Gastroesophageal sphincter (tissue), 4 donors: ENCODE results near the gene GNAI3. TPM values are rescaled to one million over a fixed set of nuclear protein-coding genes. Genes with fewer than 3 reads are reported as not detected.

ENCODE experiments used
- ATAC-seq: fragments of 150-250 bp; one replicate; pipeline ENCODE4 v1.9.1; 2016; ENCODE audit warnings: mild to moderate bottlenecking, moderate library complexity
- H3K27ac ChIP-seq, 4 donors: fragments of 200-600 bp; sonication (generic) in 3 of 4; 1 replicate in 3 of 4; 2 replicates in 1 of 4; pipeline ENCODE4 v1.5.1; 2016 to 2019
- H3K27me3 ChIP-seq: fragments of 200-600 bp; sonication (generic); one replicate; pipeline ENCODE4 v1.5.1; 2019
- H3K36me3 ChIP-seq, 2 donors: fragments of 200-600 bp; sonication (generic); one replicate each; pipeline ENCODE4 v1.5.1; 2019; ENCODE audit warnings: control low read depth in 1 of 2
- H3K4me1 ChIP-seq, 3 donors: fragments of 200-600 bp; sonication (generic); 1 replicate in 2 of 3; 2 replicates in 1 of 3; pipeline ENCODE4 v1.5.1; 2016 to 2019; ENCODE audit warnings: control low read depth in 2 of 3
- H3K4me3 ChIP-seq, 2 donors: fragments of 200-600 bp; sonication (generic); one replicate each; pipeline ENCODE4 v1.5.1; 2019; ENCODE audit warnings: mild to moderate bottlenecking in 1 of 2, moderate library complexity in 1 of 2
- H3K9me3 ChIP-seq, 3 donors: fragments of 200-600 bp; sonication (generic); one replicate each; pipeline ENCODE4 v1.5.1; 2017 to 2019; ENCODE audit warnings: control low read depth in 2 of 3
- EP300 ChIP-seq: sonication (generic); formaldehyde crosslinking; IDR thresholded peaks from one replicate; pipeline ENCODE4 v1.6.1; 2017; ENCODE audit warnings: antibody characterized with exemption, mild to moderate bottlenecking
- POLR2A ChIP-seq, 2 donors: fragments of 450-650 bp; IDR thresholded peaks; one replicate each; pipeline ENCODE4 v1.6.1; 2017; ENCODE audit warnings: antibody characterized with exemption in 2 of 2, mild to moderate bottlenecking in 2 of 2, moderate library complexity in 1 of 2
- POLR2AphosphoS5 ChIP-seq: sonication (generic); formaldehyde crosslinking; IDR thresholded peaks from one replicate; pipeline ENCODE4 v1.6.1; 2017; ENCODE audit warnings: antibody characterized with exemption
- WGBS, 2 donors: methylation state at CpG; one replicate each; pipeline ENCODE4 v1.1.5; 2018; ENCODE audit warnings: low coverage in 1 of 2; 5-methylcytosine and 5-hydroxymethylcytosine counted together
- total RNA-seq, 4 donors: library from RNA; depleted of rRNA; stranded (reverse); fragments of >200 nt; gene quantifications; one replicate each; pipeline ENCODE4 v1.1.0, GENCODE V29; 2016
- TF ChIP-seq, protein P1 (sequence below), 4 experiments: fragments of 200-600 bp in 2 of 4; fragments of 450-650 bp in 2 of 4; sonication (generic) in 1 of 4; IDR thresholded peaks; one replicate each; pipeline ENCODE4 v1.5.1; 2017 to 2019; ENCODE audit warnings: antibody characterized with exemption in 4 of 4, mild to moderate bottlenecking in 2 of 4, moderate library complexity in 2 of 4

The GNAI3 gene
- total RNA-seq, 4 donors from 2014 or later = 6.6 to 9.4 (median 8.0) TPM

DNA sequence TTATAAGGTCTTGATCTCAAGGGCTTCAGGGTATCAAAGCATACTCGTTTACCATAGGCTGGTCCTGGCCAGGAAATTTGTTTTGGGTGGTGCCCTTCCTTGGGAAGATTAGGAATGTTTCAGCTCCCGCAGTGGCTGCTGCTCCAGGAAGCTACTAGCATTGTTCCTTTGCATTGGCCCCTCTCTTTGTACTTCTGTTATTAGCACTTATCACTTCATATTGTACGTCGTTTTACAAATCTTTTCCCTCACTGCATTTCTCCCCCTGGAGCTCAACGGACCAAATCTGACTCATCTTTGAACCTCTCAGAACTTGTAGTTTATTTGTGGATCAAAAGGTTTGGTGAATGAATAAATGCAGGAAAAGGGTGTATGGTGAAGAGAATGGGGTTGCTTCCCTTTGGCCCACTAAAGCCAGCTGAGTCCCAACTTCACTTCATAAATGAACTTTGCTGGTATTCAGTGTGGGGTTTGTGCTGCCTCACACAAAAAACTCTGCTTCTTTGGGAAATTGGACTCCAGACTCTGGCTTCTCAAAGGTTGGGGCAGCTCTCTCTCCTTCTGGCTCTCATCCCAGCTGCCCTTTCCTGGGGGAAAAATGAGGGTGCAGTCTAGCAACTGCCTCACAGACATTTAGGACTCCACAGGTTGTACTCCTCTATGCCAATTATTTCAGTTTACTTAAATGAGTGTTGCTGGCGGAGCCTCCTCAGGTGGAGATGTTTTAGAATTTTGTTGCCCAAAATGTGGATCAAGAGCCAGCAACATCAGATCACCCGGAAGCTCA, 65.1 kb downstream of the GNAI3 start:
- Histone ChIP-seq H3K27me3 (no peaks in the 10 kb centered on the region), H3K27ac (no peak overlapping the region), H3K36me3 (no peaks in the 10 kb centered on the region), H3K4me1 (peaks cover 0 to under 1% (median 0%) of the 10 kb centered on the region in 3 donors), H3K9me3 (no peaks in the 10 kb centered on the region), H3K4me3 (no peak overlapping the region)
- ATAC-seq = no peak
- 39 to 41% methylated on average over 5 to 7 of the region's 7 CpGs for WGBS, 2 donors
- TF ChIP-seq POLR2AphosphoS5 = no peak
- no peak for TF ChIP-seq EP300

- Histone ChIP-seq H3K36me3 (no peaks in the 10 kb centered on the region), H3K4me1 (peaks cover 0 to 22% (median 12%) of the 10 kb centered on the region in 3 donors), H3K27ac (peak overlapping the region in 1 of 4 donors; percentile 33), H3K4me3 (no peak overlapping the region), H3K27me3 (no peaks in the 10 kb centered on the region), H3K9me3 (no peaks in the 10 kb centered on the region)
- no peak for TF ChIP-seq EP300
- TF ChIP-seq POLR2A (IDR thresholded peaks at IDR 0.05) = no peak
- TF ChIP-seq, protein P1, sequence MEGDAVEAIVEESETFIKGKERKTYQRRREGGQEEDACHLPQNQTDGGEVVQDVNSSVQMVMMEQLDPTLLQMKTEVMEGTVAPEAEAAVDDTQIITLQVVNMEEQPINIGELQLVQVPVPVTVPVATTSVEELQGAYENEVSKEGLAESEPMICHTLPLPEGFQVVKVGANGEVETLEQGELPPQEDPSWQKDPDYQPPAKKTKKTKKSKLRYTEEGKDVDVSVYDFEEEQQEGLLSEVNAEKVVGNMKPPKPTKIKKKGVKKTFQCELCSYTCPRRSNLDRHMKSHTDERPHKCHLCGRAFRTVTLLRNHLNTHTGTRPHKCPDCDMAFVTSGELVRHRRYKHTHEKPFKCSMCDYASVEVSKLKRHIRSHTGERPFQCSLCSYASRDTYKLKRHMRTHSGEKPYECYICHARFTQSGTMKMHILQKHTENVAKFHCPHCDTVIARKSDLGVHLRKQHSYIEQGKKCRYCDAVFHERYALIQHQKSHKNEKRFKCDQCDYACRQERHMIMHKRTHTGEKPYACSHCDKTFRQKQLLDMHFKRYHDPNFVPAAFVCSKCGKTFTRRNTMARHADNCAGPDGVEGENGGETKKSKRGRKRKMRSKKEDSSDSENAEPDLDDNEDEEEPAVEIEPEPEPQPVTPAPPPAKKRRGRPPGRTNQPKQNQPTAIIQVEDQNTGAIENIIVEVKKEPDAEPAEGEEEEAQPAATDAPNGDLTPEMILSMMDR (IDR thresholded peaks at IDR 0.05) = no peak
- TF ChIP-seq POLR2AphosphoS5 = no peak
- ATAC-seq = peak; percentile 42
- WGBS, 2 donors = 61 to 68% methylated on average over 3 of the region's 3 CpGs
These were observed 67.5 kb downstream of the GNAI3 start for GRCh38 chr1:109615879-109616278.

GRCh38 chr1:109616391-109616790, 68.0 kb downstream of the GNAI3 start:
- no peak overlapping the region for H3K4me3 ChIP-seq
- H3K9me3 ChIP-seq = no peaks in the 10 kb centered on the region
- H3K27me3 ChIP-seq = no peaks in the 10 kb centered on the region
- no peaks in the 10 kb centered on the region for H3K36me3 ChIP-seq
- TF ChIP-seq POLR2AphosphoS5 = no peak
- TF ChIP-seq POLR2A (IDR thresholded peaks at IDR 0.05) = no peak
- TF ChIP-seq, protein P1 (IDR thresholded peaks at IDR 0.05) = no peak
- TF ChIP-seq EP300 = no peak
- peak overlapping the region in 2 of 4 donors; percentile 7 to 33 for H3K27ac ChIP-seq
- no peak for ATAC-seq
- H3K4me1 ChIP-seq = peaks cover 0 to 27% (median 15%) of the 10 kb centered on the region in 3 donors
- 58 to 66% methylated on average over 2 to 3 of the region's 3 CpGs for WGBS, 2 donors

DNA sequence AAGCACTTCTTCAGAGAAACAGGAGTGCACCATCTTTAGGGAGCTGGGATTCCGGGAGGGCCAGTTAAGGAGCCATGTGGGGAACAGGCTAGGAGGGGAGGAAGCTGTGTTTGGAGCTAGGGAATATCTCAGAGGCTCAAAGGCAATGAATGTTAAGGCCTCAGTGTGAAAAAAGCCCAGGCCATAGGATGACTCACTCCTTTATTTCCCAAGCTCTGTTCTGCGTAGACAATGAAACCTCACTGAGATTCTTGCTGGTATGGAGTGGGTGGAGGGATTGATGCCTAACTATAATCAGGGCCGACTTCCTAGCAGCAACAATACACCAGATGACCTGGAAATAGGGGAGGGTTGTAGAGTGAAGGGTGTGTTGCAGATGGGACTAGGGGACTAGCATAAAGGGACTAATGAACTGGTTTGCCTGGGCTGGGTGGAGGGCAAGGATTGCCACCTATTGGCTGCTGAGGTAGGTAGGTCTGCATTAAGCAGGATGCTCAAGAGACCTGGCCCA, 68.9 kb downstream of the GNAI3 start:
- ATAC-seq = no peak
- Histone ChIP-seq H3K4me3 (no peak overlapping the region), H3K4me1 (peaks cover 0 to 36% (median 21%) of the 10 kb centered on the region in 3 donors), H3K27ac (peak overlapping the region in 2 of 4 donors; percentile 20 to 33), H3K36me3 (no peaks in the 10 kb centered on the region), H3K9me3 (no peaks in the 10 kb centered on the region), H3K27me3 (no peaks in the 10 kb centered on the region)
- 20 to 73% methylated on average over 2 of the region's 3 CpGs for WGBS, 2 donors
- TF ChIP-seq POLR2AphosphoS5 (no peak), POLR2A (IDR thresholded peaks at IDR 0.05) (no peak), EP300 (no peak)
- TF ChIP-seq, protein P1 (IDR thresholded peaks at IDR 0.05) = no peak

GRCh38 chr1:109618661-109619575, 70.5 kb downstream of the GNAI3 start:
- Histone ChIP-seq H3K4me1 (peaks cover 0 to 52% (median 28%) of the 10 kb centered on the region in 3 donors), H3K4me3 (peak overlapping the region; percentile 37 to 66), H3K27me3 (no peaks in the 10 kb centered on the region), H3K9me3 (no peaks in the 10 kb centered on the region), H3K27ac (peak overlapping the region in 3 of 4 donors; percentile 78 to 85 (median 85)), H3K36me3 (no peaks in the 10 kb centered on the region)
- 49 to 50% methylated on average over 8 to 9 of the region's 9 CpGs for WGBS, 2 donors
- TF ChIP-seq, protein P1 (IDR thresholded peaks at IDR 0.05) = no peak
- TF ChIP-seq POLR2A (IDR thresholded peaks at IDR 0.05) (no peak), POLR2AphosphoS5 (no peak), EP300 (no peak)
- no peak for ATAC-seq
